Endothelial cell of hepatic sinusoid (primary cell): Measurements from ENCODE around the gene ETFDH.
"Not testable (repeated sequence)": the region's sequence is repeated elsewhere in the genome, so short reads cannot be mapped to it uniquely, and the experiment has no call there.

Experiments used
- in situ Hi-C: cut with HindIII; loops from 2 replicates; pipeline ENCODE4 v1.10.0; 2017; ENCODE audit warnings: low sequenced_read_pairs

ETFDH gene

DNA sequence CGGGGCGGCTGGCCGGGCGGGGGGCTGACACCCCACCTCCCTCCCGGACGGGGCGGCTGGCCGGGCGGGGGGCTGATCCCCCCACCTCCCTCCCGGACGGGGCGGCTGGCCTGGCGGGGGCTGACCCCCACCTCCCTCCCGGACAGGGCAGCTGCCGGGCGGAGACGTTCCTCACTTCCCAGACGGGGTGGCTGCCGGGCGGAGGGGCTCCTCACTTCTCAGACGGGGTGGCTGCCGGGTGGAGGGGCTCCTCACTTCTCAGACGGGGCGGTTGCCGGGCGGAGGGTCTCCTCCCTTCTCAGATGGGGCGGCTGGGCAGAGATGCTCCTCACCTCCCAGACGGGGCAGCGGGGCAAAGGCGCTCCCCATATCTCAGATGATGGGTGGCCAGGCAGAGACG is 74.4 kb downstream of the ETFDH start:
- in situ Hi-C loops = not testable (repeated sequence)

GRCh38 chr4:158750379-158750778 is 78.3 kb downstream of the ETFDH start:
- in situ Hi-C loops = loop anchor here (5.0 kb wide), 1 partner anchor 42 kb away; no protein-coding TSS in a partner anchor

- in situ Hi-C loops = loop anchor here (5.0 kb wide), 1 partner anchor 38 kb away; no protein-coding TSS in a partner anchor
Measured at GRCh38 chr4:158754385-158755180, 82.5 kb downstream of the ETFDH start.

- in situ Hi-C loops = not testable (repeated sequence)
Measured at GRCh38 chr4:158755819-158756218, 83.7 kb downstream of the ETFDH start.

- in situ Hi-C loops = no loop called here
Measured at GRCh38 chr4:158756588-158756987, 84.5 kb downstream of the ETFDH start.

DNA sequence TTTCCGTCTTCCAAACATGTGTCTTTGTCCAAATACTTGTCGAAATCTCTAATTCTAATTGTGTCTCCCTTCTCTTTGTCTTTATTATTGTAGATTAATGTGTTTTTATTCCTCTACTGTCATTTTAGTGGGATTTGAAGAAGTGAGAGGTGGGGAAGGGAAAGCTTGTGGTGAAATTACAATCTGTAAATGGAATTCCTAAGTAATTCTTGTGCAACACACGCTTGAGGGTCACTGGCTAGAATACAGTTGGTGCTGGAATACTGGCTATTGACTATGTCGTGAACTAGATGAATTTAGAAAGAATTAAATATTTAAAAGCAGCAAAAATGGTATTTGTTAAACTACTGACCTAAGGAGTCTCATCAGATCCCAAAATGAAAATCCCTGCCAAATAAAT is 86.0 kb downstream of the ETFDH start:
- in situ Hi-C loops = no loop called here

- in situ Hi-C loops = no loop called here
Measured at GRCh38 chr4:158758703-158759102, 86.6 kb downstream of the ETFDH start.
